NB4 (cell line): ENCODE results near the gene GNG2.
A peak's percentile ranks its signal among the peaks of the same experiment; 100 is the strongest.

Experiments used
- DNase-seq: peaks from one replicate; pipeline ENCODE4 v3.0.0; 2010; ENCODE audit warnings: low read depth
- H3K4me3 ChIP-seq: one replicate; pipeline ENCODE4 v1.5.1; 2011; ENCODE audit warnings: mild to moderate bottlenecking, low read depth, low read length, moderate library complexity
- MAX ChIP-seq: IDR thresholded peaks from 2 replicates; pipeline ENCODE4 v1.6.1; 2011; ENCODE audit warnings: low read depth, low read length
- MYC ChIP-seq: IDR thresholded peaks from 2 replicates; pipeline ENCODE4 v1.6.1; 2011; ENCODE audit warnings: low read depth, low read length
- POLR2A ChIP-seq: IDR thresholded peaks from 2 replicates; pipeline ENCODE4 v1.6.1; 2011; ENCODE audit warnings: mild to moderate bottlenecking; ENCODE audit not compliant: insufficient read length; ENCODE audit errors: extremely low read depth
- TF ChIP-seq, protein P1 (sequence below): IDR thresholded peaks from one replicate; pipeline ENCODE4 v1.5.1; 2012; ENCODE audit warnings: low read depth, low read length

GNG2 gene

DNA sequence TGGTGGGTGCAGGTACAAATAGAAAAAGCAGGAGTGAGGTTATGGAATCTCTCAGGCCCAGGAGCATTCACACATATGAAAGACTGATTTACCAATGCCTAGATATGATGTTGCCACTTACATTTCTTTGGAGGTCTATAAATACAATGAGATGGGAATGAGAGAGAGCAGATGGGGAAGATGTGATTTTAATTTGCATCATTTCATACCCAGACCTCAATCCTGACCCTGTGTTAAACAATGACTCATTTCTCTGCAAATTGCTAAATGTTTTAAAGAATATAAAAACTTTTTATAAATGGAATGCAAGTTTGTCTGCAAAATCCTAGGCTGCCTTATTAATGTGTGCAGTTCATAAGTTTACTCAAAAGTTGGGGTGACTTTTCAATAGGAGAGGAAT, 38.6 kb upstream of the GNG2 start:
- TF ChIP-seq MAX: no peak
- no peak overlapping the region for H3K4me3 ChIP-seq
- DNase-seq: no peak

GRCh38 chr14:51822499-51822898, 37.9 kb upstream of the GNG2 start:
- DNase-seq: no peak
- no peak overlapping the region for H3K4me3 ChIP-seq
- TF ChIP-seq POLR2A: no peak
- no peak for TF ChIP-seq MAX
- no peak for TF ChIP-seq MYC
- TF ChIP-seq, protein P1, sequence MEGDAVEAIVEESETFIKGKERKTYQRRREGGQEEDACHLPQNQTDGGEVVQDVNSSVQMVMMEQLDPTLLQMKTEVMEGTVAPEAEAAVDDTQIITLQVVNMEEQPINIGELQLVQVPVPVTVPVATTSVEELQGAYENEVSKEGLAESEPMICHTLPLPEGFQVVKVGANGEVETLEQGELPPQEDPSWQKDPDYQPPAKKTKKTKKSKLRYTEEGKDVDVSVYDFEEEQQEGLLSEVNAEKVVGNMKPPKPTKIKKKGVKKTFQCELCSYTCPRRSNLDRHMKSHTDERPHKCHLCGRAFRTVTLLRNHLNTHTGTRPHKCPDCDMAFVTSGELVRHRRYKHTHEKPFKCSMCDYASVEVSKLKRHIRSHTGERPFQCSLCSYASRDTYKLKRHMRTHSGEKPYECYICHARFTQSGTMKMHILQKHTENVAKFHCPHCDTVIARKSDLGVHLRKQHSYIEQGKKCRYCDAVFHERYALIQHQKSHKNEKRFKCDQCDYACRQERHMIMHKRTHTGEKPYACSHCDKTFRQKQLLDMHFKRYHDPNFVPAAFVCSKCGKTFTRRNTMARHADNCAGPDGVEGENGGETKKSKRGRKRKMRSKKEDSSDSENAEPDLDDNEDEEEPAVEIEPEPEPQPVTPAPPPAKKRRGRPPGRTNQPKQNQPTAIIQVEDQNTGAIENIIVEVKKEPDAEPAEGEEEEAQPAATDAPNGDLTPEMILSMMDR: no peak

DNA sequence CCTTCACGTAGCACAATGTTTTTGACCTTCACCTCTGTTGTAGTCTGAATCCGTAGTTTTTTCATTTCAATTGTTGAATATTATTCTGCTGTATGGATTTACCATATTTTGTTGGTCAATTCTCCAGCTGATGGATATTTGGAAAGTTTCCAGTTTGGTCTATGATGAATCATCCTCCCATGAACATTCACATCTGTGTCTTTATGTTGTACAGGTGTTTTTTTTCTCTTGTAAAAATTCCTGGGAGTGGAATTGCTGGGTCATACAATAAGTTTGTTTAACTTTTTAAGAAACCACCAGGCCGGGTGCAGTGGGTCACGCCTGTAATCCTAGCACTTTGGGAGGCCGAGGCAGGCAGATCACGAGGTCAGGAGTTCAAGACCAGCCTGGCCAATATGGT, 36.7 kb upstream of the GNG2 start:
- DNase-seq: no peak
- TF ChIP-seq MYC (no peak), POLR2A (no peak), MAX (no peak)
- TF ChIP-seq, protein P1: no peak
- H3K4me3 ChIP-seq: no peak overlapping the region

DNA sequence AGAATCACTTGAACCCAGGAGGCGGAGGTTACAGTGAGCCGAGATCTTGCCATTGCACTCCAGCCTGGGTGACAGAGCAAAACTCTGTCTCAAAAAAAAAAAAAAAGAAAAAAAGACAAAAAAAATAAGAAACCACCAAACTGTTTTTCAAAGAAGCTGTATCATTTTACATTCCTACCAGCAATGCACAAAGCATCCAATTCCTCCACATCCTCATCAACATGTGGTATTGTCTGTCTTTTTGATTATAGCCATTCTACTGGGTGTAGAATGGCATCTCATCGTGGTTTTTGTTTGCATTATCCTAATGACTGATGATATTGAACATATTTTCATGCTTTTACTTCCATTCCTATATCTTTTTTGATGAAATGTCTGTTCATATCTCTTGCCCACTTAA, 36.2 kb upstream of the GNG2 start:
- no peak overlapping the region for H3K4me3 ChIP-seq
- DNase-seq: no peak
- no peak for TF ChIP-seq MYC
- TF ChIP-seq MAX: no peak
- TF ChIP-seq, protein P1: no peak
- TF ChIP-seq POLR2A: no peak

DNA sequence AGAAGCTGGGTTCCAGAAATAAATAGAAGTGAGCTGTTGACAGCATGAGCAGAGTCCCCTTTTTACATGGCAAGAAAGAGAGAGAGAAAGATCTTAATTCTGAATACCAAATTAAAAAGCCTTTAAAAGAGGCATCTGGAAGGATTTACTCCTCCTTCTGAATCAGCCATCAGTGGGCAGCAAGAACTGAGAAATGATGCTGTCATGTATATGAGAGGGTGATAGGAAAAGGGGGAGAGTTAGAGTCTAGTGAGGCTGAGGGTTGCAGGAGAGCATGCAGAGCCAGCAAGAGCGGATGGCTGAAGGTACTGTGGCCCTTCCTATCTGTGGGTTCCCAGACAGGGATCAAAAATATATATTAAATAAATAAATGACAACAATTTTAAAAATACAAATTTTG, 34.5 kb upstream of the GNG2 start:
- no peak for TF ChIP-seq MYC
- TF ChIP-seq POLR2A: no peak
- TF ChIP-seq, protein P1: no peak
- H3K4me3 ChIP-seq: no peak overlapping the region
- no peak for DNase-seq

GRCh38 chr14:51828017-51828797, 32.2 kb upstream of the GNG2 start:
- TF ChIP-seq MAX (peak; percentile 41), POLR2A (no peak)
- TF ChIP-seq, protein P1: peak; percentile 9
- H3K4me3 ChIP-seq: no peak overlapping the region
- peak; percentile 97 for DNase-seq
